HG02840 (cell line): Measurements from ENCODE around the gene INMT.

Experiments
- ATAC-seq: cut with Tn5 transposase; IDR thresholded peaks from one replicate; pipeline ENCODE4 v1.9.1; 2021; ENCODE audit warnings: mild to moderate bottlenecking, moderate library complexity, moderate number of reproducible peaks; ENCODE audit not compliant: unreplicated experiment, low FRiP score

Gene INMT

DNA sequence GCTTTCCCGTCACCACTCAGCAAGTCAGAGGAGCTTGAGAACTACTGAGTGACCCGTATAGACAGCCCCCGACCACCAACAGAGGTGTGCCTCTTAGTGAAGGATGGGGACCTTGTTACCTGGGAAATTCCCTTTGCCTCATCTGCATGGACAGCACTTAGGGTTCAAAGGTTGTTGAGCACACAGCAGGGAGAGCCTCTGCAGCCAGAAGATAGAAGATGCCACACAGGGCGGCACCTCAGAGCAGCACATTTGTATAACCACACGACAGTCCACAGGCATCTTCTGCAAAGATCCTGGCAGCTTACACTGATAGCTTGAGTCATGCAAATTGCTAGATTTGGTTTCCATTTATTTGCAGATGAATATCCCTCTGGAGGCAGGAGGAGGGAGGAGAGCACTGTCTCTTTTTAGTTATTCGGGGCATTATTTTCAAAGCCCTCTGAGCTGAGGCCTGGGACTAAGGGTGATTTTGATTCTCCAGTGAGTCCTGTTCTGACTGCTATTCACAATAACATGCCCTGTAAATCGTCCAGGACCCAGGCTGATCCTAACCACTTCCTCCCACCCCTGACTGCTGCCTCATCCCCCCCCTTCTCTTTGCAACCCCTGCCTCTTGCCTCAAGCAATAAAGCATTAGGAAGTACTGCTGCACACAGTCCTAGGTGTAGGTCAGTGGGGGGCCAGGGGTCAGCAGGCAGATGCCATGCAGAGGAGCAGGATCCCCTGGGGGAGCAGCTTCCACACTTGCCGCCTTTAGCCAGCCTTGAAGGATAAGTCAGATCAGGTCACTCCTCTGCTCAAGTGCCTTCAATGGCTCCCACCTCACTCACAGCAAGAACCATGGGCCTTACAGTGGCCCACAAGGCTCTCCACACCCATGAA is 24.6 kb upstream of the INMT start:
- ATAC-seq: no peak

- no peak for ATAC-seq
These were observed 23.3 kb upstream of the INMT start for GRCh38 chr7:30728591-30729100.

GRCh38 chr7:30729642-30730041 is 22.3 kb upstream of the INMT start:
- no peak for ATAC-seq

- ATAC-seq: no peak
These were observed 21.8 kb upstream of the INMT start for GRCh38 chr7:30730097-30730496.

GRCh38 chr7:30730996-30731395 is 20.9 kb upstream of the INMT start:
- ATAC-seq: no peak

- no peak for ATAC-seq
These were observed 20.4 kb upstream of the INMT start for GRCh38 chr7:30731581-30731980.

DNA sequence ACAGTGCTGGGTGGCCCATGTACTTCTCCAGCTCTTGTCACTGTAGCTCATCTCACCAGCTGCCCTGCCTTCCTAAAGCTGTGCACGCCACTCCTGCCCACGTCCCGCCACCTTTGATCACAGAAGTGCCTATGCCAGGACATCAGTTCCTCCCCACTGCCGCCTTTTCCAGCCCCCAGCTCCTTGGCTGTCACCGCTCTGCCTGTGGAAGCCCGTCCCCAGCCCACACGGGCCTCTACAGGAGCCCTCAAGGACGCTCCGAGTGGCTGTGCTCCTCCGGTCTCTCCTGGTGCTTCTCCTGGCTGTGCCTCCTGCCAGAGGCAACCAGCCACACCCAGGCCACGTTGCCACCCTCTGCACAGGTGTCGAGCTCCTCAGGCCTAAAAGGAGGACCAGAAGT is 19.3 kb upstream of the INMT start:
- no peak for ATAC-seq

- no peak for ATAC-seq
These were observed 18.7 kb upstream of the INMT start for GRCh38 chr7:30733216-30733615.

DNA sequence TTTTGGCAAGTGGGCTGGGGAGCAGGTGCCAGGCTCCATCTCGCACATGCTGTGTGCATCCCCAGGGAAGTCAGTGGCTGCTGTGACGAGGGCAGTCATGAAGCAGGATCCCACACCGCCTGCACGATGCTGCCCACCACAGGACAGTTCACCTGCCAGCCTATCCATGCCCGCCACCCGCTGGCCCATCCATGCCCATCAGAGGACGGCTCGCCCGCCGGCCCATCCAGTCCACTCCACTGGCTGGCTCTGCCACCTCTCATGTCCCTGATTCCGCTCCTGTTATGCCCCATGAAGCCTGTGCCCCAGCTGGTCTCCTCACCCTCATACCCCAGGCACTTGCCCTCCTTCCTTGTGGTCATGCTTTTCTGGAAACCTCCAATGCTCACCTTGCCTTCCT is 18.2 kb upstream of the INMT start:
- ATAC-seq: no peak

DNA sequence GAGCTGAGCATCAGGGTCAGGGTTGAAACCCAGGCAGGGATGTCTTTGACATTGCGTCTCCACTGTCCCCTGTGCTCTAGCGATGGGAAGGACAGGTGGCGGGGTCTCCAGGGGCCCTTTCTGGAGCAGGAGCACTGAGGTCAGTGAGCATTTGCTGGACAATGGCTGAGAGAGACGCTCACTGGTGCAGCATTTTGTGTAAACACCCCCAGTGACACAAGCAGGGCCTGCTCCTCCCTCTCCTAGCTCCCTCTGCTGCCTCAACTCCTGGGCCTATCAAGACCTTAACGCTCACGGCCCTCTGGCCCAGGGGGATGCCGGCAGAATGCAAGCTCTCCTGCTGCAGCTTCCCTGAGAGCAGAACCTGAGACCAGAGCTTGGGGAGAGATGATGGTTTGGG is 17.4 kb upstream of the INMT start:
- no peak for ATAC-seq

- no peak for ATAC-seq
These were observed 16.3 kb upstream of the INMT start for GRCh38 chr7:30735631-30736030.

DNA sequence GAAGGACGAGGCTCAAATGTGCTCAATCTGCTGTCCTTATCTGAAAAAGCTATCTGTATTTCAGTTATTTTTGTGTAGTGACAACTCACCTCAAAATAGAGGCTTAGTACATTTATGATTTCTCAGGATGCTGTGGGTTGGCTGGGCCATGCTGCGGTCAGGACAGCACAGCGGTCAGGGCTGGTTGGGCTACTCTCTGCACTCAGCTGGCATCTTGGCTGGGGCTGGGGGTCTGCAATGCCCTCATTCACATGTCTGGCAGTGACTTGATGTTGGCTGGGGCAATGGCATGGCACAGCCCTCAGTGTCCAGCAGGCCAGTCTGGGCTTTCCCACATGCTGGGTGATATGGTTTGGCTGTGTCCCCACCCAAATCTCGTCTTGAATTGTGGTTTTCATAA is 15.6 kb upstream of the INMT start:
- ATAC-seq: no peak

DNA sequence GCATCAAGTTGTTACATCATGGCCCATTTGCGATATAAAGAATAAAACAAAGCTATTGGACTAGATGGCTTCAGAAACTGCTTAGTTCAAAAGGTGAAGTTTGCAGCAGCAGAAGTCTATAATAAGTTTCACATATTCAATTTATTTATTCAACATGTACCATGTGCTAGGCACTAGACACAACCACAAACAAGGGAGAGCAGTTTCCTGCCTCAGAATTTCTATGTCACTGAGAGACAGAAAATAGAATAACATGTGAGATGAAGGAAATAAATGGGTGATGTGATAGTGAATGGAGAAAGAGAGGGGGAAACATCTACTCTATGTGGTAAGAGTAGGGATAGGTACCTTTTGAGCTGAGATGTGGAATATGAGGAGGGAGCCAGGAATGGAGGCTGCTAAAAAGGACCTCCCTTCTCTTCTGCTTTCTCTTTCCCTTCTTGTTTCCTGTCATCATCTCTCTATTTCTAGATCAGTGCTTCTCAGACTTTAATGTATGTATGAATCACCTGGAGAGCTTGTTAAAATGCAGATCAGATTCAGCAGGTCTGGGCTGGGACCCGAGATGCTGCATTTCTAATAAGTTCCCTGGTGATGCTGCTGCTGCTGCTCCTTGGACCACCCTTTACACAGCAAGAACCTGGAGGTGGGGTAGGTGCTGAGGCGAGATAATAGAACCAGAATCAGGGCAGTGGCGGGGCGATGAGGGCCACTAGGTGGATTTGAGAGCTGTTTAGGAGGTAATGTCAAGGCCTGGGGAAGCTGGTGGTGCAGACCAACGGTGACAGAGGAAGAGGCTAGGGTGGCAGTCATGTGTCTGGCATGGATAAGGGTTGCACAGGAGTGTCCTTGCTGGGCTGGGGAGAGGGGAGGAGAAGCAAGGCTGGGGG is 13.7 kb upstream of the INMT start:
- ATAC-seq: no peak

DNA sequence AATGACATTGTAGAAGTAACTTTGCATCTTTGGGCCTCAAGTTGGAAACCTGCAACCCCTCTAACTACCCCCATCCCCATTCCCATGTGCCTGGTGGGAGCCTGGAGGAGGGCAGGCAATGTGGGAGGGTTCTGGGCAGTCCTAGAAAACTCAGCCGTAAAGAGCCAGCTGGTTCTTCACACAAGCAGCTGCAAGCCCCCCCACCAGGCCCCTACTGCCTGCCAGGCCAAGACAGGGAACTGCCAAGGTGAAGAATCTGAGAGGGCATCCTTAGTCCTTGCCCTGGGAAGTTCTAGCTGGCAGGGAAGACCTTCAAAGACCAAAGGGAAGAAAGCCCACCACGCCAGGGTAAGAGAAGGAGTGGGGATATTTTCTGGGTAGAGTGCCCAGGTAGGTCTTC is 12.2 kb upstream of the INMT start:
- ATAC-seq: no peak

DNA sequence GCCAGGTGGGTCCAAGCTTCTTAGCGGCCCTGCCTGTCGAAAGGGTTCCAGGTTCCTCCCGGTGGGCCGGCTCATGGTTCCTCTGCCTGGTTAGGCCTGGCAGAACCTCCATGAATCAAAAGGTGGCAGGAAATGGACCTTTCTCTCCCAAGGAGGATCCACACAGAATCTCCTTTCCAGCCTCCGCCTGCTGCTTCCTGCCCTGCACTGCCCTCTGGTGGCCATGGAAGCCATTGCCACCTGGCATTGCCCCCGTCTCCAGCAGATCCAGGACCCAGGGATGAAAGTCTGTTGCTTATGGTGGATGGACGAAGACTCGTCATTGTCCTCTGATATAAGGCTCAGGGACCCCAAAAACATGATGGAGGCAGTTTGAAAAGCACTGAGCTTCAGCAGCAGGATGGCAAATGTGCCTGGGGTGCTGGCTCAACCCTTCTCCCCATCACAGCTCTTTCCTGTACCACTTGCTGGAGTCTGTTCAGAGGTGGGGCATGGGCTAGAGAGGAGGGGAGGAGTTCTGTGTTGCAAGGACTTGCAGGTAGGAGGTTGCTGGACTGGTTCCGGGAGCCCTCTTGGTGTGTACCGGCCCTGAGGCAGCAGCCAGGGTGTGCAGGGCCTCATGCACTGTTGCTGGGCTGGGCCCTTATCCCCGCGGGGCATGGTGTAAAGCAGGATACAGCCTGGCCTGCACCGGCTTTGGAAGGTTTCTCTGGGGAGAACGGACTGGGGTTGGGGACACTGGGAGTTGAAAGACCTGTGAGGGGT is 11.3 kb upstream of the INMT start:
- no peak for ATAC-seq

GRCh38 chr7:30741289-30741688 is 10.6 kb upstream of the INMT start:
- no peak for ATAC-seq

DNA sequence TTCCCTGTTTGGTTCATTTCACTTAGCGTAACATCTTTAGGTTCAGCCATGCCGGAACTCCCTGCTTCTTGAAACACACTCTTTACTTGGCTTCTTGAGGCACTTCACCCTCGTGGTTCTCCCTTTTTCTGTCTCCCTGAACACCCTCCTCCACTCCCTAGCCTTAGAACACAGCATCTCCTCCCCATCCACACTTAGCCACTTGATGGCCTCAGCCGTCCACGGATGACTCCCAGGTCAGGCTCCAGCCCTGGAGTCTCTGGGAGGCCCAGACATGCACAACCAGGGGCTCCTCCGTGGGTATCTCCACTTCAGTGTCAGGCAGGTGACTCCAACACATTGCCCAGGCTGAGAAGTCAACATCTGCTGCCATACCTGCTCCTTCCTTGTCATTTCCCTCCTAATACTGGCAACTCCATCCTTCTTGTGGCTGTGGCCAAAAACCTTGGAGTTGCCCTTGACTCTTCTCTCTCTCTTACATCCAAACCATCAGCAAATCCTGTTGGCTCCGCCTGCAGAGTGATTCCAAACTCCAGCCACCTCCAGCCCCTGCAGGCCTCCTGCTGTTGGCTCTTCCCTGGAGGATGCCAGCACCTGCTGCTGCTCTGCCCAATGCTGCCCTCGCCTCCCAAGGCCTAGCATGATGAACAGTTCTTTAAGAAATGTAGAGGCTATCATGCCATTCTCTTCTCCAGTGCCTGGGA is 8.4 kb upstream of the INMT start:
- ATAC-seq: no peak

- no peak for ATAC-seq
These were observed 7.9 kb upstream of the INMT start for GRCh38 chr7:30744075-30744417.

GRCh38 chr7:30745261-30745941 is 6.5 kb upstream of the INMT start:
- no peak for ATAC-seq

DNA sequence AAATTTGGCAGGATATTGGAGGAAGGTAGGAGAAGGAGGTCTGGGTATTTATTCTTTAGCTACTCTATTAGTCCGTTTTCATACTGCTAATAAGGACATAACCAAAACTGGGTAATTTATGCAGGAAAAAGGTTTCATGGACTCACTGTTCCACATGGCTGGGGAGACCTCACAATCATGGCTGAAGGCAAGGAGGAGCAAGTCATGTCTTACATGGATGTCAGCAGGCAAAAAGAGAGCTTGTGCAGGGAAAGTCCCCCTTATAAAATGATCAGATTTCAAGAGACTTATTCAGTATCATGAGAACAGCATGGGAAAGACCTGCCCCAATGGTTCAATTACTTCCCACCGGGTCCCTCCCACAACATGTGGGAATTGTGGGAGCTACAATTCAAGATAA is 1.9 kb upstream of the INMT start:
- ATAC-seq: no peak
